ENCODE data around the gene ETAA1.

Gene ETAA1

DNA sequence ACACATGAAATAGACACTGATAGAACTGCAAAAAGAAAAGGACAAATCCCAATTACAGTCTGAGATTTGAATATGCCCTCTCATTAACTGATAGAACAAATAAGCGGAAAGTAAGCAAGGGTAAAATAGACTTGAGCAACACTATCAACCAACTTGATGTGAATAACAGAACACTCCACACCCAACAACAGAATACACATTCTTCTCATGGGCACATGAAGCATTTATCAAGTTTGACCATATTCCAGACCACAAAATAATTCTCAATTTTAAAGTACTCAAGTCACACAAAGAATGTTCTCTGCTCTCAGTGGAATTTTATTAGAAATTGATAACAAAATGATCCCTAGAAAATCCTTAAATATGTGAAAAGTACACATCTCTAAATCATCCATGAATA lies 19.0 kb downstream of the ETAA1 start:
- no peak for DNase-seq
- in situ Hi-C loops (cut with HindIII; ENCODE audit: low pct_ligation_motif_present, low pct_unique_long_range_greater_than_20kb, low sequenced_read_pairs) = no loop called here

GRCh38 chr2:67423489-67423888 lies 26.4 kb downstream of the ETAA1 start:
- DNase-seq = no peak
- in situ Hi-C loops (cut with HindIII; ENCODE audit: low pct_ligation_motif_present, low pct_unique_long_range_greater_than_20kb, low sequenced_read_pairs) = no loop called here

- in situ Hi-C loops (cut with HindIII; ENCODE audit: low pct_ligation_motif_present, low pct_unique_long_range_greater_than_20kb, low sequenced_read_pairs) = no loop called here
These were observed 39.1 kb downstream of the ETAA1 start for GRCh38 chr2:67436221-67436620.

GRCh38 chr2:67437114-67437513 lies 40.0 kb downstream of the ETAA1 start:
- DNase-seq = no peak
- in situ Hi-C loops (cut with HindIII; ENCODE audit: low pct_ligation_motif_present, low pct_unique_long_range_greater_than_20kb, low sequenced_read_pairs) = no loop called here

More at GRCh38 chr2:67436221-67436620, 39.1 kb downstream of the ETAA1 start:
- DNase-seq = peak; percentile 97

DNA sequence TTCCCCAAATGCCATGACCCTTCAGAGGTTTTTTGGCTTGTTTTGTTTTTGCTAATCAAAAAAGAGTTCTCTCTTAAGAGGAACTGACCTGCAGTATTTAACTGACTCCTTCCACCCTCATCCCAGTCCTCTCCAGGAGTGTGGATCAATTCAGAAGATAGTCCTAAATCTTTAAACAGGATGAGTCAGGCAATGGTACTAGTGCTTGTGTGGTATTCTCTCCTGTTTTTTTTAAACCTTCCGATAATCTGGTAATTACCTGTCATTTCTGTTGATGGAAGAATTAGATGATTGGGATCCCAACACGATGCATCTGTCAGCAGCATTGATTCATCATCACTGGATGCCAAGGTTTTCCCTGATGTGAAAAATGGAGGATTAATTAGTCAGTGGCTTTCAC lies 41.2 kb downstream of the ETAA1 start:
- DNase-seq = no peak
- in situ Hi-C loops (cut with HindIII; ENCODE audit: low pct_ligation_motif_present, low pct_unique_long_range_greater_than_20kb, low sequenced_read_pairs) = no loop called here

DNA sequence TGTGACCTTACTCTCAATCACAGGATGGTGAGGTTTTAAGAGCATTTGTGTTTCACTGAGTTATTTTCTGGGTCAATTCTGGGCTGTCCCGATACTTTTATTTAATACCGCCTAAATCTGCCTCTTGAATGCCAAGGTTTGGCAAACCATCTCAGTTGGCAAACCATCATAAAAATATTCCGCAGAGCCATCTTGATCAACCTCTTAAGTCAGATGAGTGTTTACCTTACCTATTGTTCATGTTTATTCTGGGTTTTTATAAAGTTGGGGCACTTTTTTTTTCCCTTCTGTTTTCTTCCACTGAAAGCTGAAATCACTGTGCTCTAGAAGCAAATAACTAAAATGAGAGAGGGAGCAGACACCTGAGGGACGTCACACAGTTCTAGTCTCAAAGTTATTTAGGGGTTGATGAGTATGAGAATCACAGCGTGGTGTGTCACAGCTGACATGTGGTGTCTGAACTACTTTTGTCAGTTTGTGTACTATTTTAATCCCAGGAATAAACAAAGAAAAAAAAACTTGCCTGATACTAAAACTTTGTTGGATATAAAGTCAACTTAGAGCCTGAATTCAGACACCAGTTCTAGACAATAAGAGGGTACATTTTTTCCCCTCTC lies 48.6 kb downstream of the ETAA1 start:
- in situ Hi-C loops (cut with HindIII; ENCODE audit: low pct_ligation_motif_present, low pct_unique_long_range_greater_than_20kb, low sequenced_read_pairs) = no loop called here
- DNase-seq = no peak

- DNase-seq = no peak
These were observed 49.4 kb downstream of the ETAA1 start for GRCh38 chr2:67446491-67446911.

DNA sequence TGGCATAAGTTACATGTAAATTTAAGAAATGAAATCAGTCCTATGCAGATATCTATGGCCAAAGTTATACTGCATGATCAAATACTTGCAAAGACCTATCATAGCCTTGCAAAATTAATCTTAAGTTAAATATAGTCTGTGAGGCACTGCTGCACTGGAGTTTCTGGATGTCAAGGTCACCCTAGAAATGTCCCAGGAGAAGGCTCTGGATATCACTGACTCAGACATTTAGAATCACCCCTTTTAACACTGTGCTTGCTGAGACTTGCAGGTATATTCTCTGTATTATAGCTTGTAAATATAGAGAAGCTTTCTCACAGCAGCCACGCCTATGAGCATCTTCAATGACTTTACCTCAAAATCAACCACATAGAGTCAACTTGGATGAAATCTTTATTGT lies 51.5 kb downstream of the ETAA1 start:
- no peak for DNase-seq
- in situ Hi-C loops (cut with HindIII; ENCODE audit: low pct_ligation_motif_present, low pct_unique_long_range_greater_than_20kb, low sequenced_read_pairs) = no loop called here

More at GRCh38 chr2:67446491-67446911, 49.4 kb downstream of the ETAA1 start:
- in situ Hi-C loops (cut with HindIII; ENCODE audit: low pct_ligation_motif_present, low pct_unique_long_range_greater_than_20kb, low sequenced_read_pairs) = no loop called here

DNA sequence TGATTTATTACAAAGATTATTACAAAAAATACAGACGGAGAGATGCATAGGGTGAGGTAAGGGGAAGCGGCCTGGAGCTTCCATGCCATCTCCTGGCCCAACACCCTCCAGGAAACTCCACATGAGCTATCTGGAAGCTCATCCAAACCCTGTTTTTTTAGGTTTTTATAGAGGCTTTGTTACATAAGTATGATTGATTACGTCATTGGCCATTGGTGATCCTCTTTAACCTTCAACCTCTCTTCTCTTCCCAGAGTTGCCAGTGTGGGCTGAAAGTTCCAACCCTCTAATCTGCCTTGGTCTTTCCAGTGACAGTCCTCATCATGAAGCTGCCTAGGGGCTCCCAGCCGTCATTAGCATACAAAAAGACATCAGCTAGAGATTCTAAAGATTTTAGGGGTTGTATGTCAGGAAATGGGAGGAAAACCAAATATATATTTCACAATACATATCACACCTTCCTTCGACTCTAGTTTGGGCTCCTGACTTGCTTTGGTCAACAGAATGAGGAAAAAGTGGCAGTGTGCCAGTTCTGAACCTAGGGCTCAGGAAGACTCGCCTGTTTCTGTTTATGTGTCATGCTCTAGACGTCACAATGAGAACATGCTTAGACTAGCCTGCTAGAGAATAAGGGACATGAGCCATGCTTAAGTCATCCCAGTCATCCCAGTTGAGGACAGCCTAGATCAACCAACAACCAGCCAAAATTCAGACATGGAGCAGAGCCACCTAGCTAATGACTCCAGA lies 54.1 kb downstream of the ETAA1 start:
- DNase-seq = no peak
- in situ Hi-C loops (cut with HindIII; ENCODE audit: low pct_ligation_motif_present, low pct_unique_long_range_greater_than_20kb, low sequenced_read_pairs) = no loop called here

GRCh38 chr2:67453310-67453709 lies 56.2 kb downstream of the ETAA1 start:
- DNase-seq = no peak
- in situ Hi-C loops (cut with HindIII; ENCODE audit: low pct_ligation_motif_present, low pct_unique_long_range_greater_than_20kb, low sequenced_read_pairs) = no loop called here

DNA sequence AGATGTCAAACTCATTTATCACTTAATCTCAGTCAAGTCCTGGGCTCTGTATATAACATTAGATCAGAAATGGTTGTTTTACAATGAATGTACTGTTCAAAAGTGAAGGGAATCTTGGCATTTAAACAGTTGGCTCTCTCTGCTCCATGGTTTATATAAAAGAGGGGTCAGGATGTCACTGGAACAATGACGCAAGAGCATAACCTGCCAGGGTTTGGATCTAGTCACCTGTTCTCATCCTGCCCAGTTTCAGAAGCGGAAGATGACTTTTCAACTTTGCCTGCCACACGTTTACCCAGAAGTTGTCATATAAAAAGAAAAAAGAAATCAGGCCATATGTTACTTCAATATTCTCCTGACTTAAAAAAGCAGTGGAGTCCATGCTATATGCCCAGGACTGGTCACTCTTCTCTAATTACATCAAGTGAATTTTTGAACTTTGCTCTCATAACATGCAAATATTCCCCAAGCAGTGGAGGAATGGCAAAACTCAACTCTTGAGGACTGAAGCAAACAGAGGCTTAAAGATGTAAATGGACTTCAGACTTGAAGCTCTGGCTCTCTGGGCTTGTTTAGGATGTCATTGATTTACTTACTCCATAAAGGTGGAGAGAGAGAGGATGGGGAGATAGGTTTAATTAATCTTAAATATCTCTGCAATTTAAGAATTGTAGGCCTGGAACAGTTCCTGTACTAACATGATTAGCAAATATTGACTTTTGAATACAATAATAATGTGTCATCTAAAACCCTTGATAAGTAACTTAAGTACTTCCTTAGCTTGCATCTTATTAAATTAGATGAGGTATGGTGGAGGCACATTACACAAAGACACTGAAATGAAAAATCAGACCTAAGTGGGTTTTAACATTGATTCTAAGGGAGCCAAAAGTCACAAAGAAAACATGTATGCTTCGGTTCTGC lies 58.3 kb downstream of the ETAA1 start:
- in situ Hi-C loops (cut with HindIII; ENCODE audit: low pct_ligation_motif_present, low pct_unique_long_range_greater_than_20kb, low sequenced_read_pairs) = no loop called here
- no peak for DNase-seq

DNA sequence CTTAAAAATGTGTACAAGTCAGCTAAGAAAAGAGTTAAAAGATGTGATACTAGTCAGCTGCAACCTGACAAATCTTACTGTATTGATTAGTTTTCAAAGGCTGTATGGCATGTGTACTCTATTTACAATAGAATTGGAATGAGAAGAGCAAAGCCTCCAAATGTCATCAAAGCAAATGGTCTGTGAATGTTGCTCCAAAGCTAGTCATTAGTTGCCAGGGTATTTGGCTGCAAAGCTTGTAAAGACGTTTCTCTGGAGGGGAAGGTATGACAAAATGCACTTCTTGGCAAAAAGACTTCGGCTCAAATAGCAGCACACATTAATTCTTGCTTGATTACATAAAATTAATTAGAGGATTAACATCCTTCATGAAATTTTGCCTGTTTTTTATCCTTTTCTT lies 59.3 kb downstream of the ETAA1 start:
- no peak for DNase-seq

GRCh38 chr2:67457699-67458098 lies 60.6 kb downstream of the ETAA1 start:
- in situ Hi-C loops (cut with HindIII; ENCODE audit: low pct_ligation_motif_present, low pct_unique_long_range_greater_than_20kb, low sequenced_read_pairs) = no loop called here

More for the DNA sequence above, 59.3 kb downstream of the ETAA1 start:
- in situ Hi-C loops (cut with HindIII; ENCODE audit: low pct_ligation_motif_present, low pct_unique_long_range_greater_than_20kb, low sequenced_read_pairs) = no loop called here

DNA sequence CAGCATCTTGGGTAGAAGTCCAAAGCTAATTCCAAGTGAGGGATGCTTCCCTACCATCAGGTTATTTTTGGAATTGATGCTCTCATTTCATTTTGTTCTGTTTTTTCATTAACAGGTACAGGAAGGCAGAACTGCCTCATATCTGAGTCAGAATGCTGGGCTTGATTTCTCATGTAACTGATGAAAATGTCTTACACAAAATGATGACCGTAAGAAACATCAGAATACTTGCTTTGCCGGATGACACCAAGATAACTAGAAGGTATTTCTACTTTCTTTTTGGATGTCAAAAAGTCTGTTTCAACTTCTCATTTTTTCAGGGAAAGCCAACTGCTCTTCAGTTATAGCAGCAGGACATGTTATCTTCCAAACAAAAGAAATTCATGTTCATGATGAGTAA lies 62.6 kb downstream of the ETAA1 start:
- in situ Hi-C loops (cut with HindIII; ENCODE audit: low pct_ligation_motif_present, low pct_unique_long_range_greater_than_20kb, low sequenced_read_pairs) = no loop called here
- no peak for DNase-seq

More at GRCh38 chr2:67457699-67458098, 60.6 kb downstream of the ETAA1 start:
- no peak for DNase-seq

All from ACHN (cell line).